HG02798 (cell line): ENCODE measurements around the gene RNF213.

Experiments used
- ATAC-seq: cut with Tn5 transposase; IDR thresholded peaks from one replicate; pipeline ENCODE4 v1.9.1; 2021; ENCODE audit warnings: mild to moderate bottlenecking; ENCODE audit not compliant: unreplicated experiment, poor library complexity

The RNF213 gene

DNA sequence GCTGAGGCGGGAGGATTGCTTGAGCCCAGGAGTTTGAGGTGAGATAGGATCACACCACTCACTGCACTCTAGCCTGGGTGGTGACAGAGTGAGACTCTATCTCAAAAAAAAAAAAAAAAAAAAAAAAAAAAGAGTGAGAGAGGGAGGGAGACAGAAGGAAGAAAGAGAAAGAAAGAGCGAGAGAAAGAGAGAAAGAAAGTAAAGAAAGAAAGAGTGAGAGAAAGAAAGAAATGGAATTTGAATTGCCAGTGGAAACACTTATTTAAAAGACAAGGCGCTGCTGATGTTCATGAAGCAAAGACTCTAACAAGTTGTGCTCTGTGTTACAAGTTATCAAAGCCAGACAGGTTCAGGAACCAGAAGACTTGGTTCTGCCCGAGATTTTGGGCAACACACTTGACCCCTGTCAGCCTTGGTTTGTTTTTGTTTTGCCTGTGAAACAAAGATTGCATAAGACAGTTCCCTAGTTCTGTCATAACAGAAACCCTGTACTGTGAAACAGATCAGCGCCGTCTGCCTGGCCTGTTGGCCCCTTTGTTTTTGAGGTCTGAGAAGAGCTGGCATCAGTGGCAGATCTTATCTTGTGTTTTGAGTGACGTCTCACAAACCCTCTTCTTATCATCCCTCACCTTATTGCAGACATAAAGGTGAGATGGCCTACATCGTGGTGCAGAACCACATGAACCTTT is 98.9 kb downstream of the RNF213 start:
- ATAC-seq: no peak

DNA sequence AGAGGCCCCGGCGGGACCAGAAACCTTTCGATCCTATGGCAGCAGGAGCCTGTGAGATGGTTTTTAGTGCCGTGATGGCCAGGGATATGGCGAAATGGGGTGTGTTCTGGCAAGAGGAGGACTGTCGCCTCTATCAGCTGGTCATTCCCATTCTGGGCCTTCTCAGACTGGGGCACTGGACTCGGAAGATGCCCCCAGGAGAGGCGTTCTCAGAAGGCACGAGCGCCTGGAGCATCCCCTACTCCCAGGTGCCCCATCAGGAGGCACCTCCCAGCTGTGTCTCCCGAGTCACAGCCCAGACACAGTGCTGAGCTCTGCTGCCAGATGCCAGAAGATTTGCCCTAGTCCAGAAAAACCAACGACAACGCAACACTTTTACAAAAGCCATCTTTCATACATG is 99.7 kb downstream of the RNF213 start:
- no peak for ATAC-seq

DNA sequence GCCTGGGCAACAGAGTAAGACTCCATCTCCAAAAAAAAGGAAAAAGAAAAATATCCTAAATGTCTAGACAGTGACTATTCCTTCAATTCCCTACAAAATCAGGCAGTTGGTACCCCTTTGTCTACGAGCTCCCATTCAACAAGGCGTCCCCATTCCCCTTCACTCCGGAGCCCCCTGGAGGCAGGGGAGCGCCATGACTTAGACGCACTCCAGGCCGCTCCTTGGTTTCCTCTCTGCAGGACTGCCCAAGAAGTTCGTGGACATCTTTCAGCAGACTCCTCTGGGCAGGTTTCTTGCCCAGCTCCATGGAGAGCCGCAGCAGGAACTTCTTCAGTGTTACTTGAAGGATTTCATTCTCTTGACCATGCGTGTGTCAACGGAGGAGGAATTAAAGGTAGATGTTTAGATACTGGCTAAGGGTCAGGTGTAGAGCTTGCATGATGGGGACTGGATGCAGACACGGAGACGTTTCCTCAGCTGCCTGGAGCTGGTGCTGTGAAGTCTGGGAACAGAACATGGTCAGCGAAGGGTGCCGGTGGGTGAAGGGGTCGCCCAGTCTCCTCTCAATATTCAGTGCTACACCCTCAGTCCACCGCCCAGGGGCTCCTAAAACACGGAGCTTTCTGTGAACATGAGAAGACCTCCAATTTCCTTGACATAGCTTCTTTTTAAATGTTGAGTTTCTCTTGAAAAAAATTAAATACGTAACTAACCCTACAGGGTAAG is 101.0 kb downstream of the RNF213 start:
- ATAC-seq: no peak

DNA sequence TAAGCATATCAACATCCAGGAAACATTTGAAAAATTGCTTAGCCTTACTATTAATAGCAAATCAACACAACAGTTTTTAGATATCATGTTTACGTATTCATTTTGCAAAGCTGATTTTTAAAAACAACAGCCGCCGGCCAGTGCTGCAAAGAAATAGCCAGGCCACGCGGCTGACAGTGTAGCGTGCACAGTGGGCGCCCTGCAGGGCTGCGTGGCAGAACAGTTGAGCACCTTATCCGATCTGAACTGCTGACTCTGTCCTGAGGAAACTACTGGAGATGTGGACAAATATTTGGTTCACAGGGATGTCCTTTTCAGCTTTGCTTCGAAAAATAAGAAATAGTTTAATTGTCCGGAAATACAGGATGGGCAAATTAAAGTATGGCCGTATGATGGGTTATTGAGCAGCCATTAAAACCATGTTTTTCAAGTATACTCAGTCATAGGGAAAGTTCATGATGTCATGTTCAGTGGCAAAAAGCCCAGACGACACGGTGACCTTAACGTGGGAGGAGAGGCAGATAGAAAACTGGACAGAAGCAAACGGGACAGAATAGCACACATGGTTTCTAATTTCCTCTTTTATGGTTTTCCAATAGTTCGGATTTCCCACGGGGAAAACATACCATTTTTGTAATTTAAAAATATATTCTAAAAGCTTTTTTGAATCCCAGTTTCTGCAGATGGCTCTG is 101.9 kb downstream of the RNF213 start:
- no peak for ATAC-seq

DNA sequence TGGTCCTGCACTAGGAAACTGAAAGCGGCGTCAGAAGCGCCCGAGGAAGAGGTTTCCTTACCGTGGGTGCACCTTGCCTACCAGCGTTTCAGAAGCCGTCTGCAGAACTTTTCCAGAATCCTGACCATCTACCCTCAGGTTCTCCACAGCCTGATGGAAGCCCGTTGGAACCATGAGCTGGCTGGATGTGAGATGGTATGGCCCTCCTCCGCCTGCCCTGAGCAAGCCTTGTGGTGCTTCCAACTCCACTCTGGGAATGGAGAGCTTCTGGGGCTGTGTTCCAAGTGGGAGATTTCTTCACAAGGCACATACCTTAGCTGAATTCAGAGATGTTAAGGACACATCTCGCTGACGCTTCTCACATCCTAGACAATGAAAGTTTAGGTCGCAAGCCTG is 102.5 kb downstream of the RNF213 start:
- no peak for ATAC-seq

DNA sequence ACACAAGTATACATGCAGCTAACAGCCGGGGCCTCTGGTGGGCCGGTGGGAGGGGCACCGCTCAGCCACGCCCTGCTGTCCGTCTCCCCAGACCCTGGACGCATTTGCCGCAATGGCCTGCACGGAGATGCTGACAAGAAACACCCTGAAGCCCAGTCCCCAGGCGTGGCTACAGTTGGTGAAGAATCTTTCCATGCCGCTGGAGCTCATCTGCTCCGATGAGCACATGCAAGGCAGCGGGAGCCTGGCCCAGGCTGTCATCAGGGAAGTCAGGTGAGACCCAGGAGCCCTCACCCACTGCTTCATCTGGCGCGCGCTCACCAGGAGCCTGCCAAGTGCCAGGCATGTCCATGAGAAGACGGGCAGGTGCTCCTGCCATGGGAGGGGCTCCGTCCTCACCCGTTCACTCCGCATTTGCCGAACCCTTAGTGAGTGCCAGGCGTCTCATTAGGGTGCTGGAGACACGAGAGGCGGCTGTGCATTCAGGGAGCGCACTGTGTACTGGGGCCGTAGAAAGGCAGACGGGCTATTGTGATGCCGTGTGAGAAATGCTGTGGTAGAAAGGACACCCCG is 103.0 kb downstream of the RNF213 start:
- ATAC-seq: no peak

DNA sequence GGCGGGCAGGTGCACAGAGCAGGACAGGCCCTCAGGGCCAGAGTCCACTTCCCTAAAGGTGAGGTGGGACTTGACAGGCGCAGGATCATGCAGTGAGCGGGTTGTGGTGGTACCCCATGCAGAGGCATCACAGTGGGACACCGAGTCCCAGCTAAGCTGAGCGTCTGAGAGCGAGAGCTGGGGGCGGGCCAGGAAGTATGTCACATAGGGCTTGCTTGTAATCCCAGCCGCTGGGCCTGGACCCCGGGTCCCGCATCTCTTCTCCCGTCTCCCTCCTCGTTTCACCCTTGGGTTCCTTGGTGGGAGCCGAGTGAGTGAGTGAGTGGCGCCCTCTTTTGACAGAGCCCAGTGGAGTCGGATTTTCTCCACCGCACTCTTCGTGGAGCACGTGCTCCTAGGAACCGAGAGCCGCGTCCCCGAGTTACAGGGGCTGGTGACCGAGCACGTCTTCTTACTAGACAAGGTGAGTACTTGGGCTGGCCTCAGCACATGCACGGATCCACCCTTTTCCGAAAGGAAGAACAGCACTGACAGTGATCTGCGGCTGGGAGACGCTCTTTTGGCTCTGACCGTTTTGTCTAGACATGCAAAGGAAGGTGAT is 103.5 kb downstream of the RNF213 start:
- no peak for ATAC-seq

DNA sequence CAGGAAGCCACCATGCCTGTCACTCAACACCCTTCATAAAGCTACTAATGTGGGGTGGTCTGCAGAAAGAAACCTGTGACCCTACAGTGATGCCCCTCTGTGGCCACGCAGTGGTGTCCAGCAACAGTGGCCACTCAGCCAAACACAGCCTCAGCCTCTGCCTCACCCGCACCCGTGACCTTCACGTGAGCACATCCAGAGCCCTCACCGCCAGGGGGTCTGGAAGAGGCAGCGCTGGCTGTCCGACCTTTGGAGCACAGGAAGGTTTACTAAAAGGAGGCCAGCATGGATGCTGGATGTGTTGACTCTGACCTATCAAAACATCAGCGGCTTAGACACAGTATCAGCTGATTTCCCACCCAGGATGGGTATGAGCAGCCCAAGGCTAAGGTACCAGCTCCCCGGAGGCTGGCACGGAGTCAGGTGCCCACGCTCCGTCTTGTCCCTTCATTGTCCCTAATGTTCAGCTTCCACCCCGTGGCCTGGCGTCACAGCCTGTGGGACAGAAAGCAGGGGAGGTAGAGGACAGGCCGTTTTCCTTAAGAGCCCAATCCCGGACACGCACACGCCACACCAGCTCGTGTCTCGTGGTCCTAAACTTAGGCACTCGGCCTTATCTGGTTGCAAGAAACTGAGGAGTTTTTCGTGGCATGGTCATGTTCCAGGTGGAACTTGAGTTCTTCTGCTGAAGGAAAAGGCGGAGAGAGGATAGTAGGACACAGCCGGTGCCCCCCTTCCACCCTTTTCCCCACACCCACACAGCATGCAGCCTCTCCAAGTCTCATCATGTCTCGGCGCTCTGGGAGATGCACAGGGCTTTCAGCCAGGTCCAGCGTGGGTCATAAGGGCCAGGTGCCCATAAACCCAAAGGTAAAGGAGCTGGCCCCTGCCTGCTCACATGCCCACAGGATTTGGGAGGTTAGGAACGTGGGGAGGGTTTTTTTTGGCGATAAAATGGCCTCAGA is 104.6 kb downstream of the RNF213 start:
- no peak for ATAC-seq

DNA sequence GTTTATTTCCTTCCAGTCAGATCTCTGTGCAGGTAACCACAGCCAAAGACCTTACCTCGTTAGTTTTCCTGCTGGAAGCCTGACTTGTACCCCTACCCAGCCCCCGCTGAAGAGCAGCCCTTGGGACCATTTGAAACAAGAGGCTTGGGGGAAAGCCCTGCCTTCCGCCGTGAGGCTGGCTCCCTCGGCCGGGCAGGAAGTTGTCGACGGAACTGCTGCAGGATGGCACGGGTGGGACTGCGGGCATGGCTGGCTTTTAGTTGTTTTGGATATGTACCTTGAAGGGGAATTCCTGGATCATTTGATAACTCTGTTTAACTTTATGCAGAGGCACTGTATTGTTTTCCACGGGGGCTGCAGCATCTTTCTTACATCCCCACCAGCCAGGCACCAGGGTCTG is 105.3 kb downstream of the RNF213 start:
- ATAC-seq: no peak

DNA sequence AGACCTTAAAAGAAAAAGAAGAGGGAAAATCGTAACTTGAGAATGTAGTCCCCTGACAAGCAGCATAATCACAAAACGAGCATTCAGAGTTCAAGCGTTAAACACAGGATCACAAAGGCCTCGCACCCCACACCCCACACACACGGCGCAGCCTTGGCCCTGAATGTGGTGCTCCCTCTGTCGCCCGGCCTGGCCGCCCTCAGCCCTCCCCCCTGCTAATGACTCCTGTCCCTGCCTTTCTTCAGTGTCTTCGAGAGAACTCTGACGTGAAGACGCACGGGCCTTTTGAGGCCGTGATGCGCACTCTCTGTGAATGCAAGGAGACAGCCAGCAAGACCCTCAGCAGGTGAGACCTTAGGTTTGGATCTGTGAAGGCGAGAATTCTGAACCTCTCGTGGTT is 106.9 kb downstream of the RNF213 start:
- no peak for ATAC-seq

DNA sequence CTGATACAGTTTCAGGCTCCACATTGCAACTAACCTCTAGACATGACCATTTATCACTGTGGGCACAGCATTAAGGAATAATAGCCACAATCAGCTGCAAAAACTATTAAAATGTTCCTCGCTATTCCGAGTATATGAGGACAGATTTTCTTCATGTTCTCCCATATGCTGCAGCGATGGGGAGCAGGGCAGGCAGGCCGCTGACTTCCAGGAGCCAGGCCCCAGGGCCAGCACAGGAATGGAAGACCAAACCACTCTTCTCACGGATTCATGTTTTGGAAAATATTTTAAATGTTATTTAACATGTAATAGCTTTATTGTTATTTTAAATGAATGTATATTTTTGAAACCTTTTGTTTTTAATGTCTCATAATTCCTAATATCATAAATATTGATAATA is 110.5 kb downstream of the RNF213 start:
- no peak for ATAC-seq

DNA sequence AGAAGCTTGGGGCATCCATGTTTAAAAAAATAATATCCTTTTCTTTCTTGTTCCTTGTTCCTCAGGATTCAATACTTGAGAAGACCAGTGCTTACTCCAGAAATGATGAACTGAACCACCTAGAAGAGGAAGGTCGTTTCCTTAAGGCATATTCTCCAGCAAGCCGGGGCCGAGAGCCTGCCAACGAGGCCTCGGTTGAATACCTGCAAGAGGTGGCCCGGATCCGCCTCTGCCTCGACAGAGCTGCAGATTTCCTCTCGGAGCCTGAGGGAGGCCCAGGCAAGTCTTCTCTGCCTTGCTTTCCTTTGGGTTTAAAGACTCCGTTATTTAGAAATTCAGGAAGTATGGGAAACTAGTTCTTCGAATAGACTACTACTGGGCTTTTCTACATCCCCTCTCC is 111.8 kb downstream of the RNF213 start:
- no peak for ATAC-seq

DNA sequence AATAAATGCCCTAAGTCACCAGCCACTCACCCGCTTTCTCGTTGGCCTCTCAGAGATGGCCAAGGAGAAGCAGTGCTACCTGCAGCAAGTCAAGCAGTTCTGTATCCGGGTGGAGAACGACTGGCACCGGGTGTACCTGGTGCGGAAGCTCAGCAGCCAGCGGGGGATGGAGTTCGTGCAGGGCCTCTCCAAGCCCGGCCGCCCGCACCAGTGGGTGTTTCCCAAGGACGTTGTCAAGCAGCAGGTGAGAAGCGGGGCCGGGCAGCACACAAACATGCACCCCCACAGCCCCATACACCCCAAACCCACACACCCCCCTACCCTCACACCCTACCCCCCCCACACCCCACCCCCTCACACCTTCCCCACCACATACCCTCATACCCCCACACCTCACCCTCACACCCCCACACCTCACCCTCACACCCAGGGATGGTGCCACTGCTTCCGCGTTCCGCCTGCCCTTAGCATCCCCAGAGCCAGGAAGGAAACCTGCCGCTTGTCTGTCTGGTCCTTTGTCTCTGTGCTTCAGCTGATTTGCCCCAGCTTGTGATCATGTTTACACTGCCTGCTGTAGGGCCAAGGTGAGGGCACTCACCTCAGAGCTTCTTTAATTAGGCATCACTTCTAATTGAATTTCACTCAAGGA is 112.4 kb downstream of the RNF213 start:
- no peak for ATAC-seq

DNA sequence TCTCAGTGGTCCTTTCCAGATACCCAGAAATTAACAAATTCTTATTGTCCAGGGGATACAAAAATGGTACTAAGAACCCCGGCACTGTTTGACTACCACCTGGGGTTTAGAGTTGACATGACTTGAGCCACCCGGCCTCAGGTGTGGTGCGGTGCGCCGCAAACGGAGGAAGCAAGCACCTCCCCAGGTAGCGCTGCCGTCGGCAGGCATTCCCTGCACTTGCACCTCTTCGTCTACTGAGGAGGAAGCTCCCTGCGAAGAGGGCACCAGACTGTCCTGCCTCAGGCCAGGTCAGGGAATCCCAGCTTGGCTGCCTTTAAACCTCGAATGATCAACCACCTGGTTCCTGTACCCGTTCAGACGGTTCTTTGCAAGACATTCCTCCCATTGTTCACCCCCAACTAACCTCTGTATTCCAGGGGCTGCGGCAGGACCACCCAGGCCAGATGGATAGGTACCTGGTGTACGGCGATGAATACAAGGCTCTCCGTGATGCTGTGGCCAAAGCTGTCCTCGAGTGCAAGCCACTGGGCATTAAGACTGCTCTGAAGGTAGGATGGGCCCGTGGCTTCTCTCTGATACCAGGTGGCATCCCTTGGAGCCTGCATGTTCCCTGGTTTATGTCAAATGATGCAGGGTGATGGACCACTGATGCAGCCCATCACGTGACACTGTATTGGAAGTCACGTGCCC is 113.5 kb downstream of the RNF213 start:
- ATAC-seq: no peak

DNA sequence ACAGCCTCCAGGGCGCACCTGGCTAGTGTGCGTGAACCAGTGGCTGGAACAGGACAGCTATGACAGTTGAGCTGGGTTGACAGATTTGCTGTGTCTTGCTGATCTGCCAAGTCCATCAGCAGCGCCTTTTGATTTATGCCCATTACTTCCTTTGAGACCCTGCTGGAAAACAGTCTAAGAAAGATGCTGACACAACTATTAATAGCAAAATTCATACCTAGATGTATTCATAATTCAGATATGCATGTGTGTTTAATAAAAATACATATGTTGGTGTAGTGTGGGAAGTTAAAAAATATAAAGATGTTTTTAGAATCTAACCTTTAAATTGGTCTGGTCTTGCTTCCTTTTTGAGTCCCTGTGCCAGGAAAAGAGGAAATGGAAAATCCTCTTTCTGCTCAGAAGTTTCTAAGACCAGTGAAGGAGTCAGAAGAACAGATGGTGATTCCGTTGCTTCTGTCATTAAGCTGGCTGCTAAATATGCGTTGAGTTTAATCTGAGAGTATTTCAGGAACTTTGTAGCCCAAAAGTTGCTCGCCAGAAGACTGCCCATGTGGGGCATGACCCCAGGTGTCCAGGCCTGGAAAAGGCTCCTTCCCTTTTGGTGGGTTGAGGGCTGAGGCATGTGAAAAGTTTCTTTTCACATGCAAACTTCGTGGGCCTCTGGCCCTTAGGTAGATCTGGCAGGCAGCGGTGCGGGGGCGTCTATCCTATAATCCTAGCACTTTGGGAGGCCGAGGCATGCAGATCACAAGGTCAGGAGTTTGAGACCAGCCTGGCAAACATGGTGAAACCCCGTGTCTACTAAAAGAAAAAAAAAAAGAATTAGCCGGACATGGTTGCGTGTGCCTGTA is 114.3 kb downstream of the RNF213 start:
- no peak for ATAC-seq

DNA sequence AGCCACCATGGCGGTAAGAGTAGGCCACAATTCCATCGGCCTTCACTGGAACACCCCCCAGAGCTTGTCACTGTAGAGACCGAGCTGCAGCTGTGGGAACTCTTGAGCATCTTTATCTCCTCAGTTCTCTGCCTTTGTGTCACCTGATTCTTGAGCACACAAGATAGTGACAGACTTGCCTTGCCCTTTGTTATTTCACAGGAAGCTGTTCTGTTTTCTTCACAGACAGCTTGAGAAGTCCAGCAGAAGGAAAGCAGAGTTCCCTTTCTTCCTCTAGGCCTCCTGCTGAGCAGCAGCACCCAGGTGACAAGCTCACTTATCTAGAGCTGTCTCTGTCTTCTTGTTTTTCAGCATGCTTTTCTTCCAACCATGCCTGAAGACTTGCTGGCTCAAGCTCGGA is 115.9 kb downstream of the RNF213 start:
- ATAC-seq: no peak

DNA sequence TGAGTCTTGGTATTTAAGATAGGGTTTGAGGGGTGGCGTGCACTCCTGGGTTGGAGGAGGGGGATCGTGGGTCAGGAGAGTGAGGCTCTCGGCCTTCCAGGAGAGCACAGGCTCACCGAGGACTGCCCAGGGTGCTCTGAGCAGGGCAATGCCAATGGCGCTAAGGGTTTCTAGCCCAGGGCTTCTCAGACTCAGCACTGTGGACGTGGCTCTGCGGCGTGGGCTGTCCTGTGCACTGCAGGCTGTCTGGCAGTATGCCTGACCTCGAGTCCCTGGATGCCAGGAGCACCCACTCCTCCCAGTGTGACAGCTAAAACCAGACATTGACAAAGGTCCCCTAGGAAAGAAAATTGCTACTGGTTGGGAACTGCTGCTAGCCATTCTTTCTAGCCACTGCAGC is 117.1 kb downstream of the RNF213 start:
- no peak for ATAC-seq

DNA sequence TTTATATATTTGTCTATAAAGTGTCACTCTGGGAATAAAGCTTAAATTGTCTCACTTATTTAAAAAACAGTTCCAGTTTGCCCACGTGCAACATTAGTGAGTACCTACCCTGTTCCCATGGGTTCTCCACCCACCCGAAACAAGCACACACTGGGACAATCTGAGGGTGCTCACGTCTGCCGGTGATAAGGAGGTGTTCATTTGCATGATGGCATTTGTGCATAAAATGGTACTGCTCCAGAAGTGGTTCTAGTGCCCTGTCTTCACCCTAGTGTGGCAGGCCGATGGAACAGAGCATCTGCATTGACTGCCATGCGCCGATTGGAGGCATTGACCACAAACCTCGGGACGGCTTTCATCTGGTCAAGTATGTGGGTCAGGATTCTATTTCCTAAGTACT is 118.7 kb downstream of the RNF213 start:
- no peak for ATAC-seq
